Pancreas (tissue), 10 donors: ENCODE measurements around the gene GOLGA8N. TPM values are rescaled to one million over a fixed set of nuclear protein-coding genes. Genes with fewer than 3 reads are reported as not detected.
A peak's percentile ranks its signal among the peaks of the same experiment; 100 is the strongest.

ENCODE experiments used
- ATAC-seq, 4 donors: fragments of 200-7000 bp; cut with Tn5 transposase; one replicate each; pipeline versions ENCODE4 v1.8.0 to v1.9.1; 2020; ENCODE audit warnings: mild to moderate bottlenecking in 4 of 4, moderate library complexity in 4 of 4
- DNase-seq, 6 donors: peaks; one replicate each; pipeline ENCODE4 v3.0.0-alpha.2; 2020
- FAIRE-seq: peaks from 2 replicates; lab custom pipeline; 2012; peaks lifted over from hg19 to GRCh38; lab: Jason Lieb, UNC
- H3K27ac ChIP-seq, 4 donors: fragments of 200-600 bp; sonication (generic); 1 replicate in 3 of 4; 2 replicates in 1 of 4; pipeline versions ENCODE4 v1.5.0 to v1.8.0; 2020
- H3K27me3 ChIP-seq, 4 donors: fragments of 200-600 bp; one replicate each; pipeline ENCODE4 v1.8.0; 2021
- H3K36me3 ChIP-seq, 3 donors: fragments of 200-600 bp; sonication (generic) in 1 of 3; one replicate each; pipeline versions ENCODE4 v1.5.0 to v1.8.0; 2020 to 2021
- H3K4me1 ChIP-seq, 3 donors: fragments of 200-600 bp; one replicate each; pipeline ENCODE4 v1.8.0; 2021
- H3K4me3 ChIP-seq, 4 donors: fragments of 200-600 bp; sonication (generic) in 2 of 4; one replicate each; pipeline versions ENCODE4 v1.5.0 to v1.8.0; 2020 to 2021
- H3K9me3 ChIP-seq, 4 donors: fragments of 200-600 bp; one replicate each; pipeline ENCODE4 v1.8.0; 2021
- WGBS, 2 donors: extraction: QIAGEN DNeasy Blood & Tissue Kit; methylation state at CpG; one replicate each; pipeline ENCODE4 v1.1.7; 2013; 5-methylcytosine and 5-hydroxymethylcytosine counted together
- intact Hi-C, 3 donors: fragments of 100-400 bp; cut with DNase I; formaldehyde crosslinking; loops; one replicate each; pipeline versions ENCODE4 v1.11.1 to v1.14.2; 2022
- polyA plus RNA-seq, 2 donors: library from polyadenylated mRNA; stranded (reverse); fragments of 200-250 nt; gene quantifications; one replicate each; pipeline ENCODE4 v1.2.3, GENCODE V29; 2013
- total RNA-seq, 6 donors: library from RNA; stranded (reverse); fragmentation: NEBNext Ultra II Directional in 4 of 6; extraction: Animal tissue kit (Norgen Biotek cat#: 25700) in 4 of 6; gene quantifications; one replicate each; pipeline versions ENCODE4 v1.2.1 to v1.2.4, GENCODE V29; 2021 to 2023
- TF ChIP-seq, protein P1 (sequence below), 4 donors: fragments of 200-600 bp; sonication (generic) in 3 of 4; IDR thresholded peaks; one replicate each; pipeline versions ENCODE4 v1.5.0 to v1.8.0; 2021; ENCODE audit warnings: antibody characterized with exemption in 4 of 4
- donor health status: healthy with polysubstance abuse.
- donor health status: DM: no; HTN: no; CAD: no; lungs with moderate emphysema.
- donor health status: DM: no; HTN: no; CAD: no.
- donor health status: control.
- donor health status: control.
- donor health status: Bipolar disorder and iron deficiency.
- donor health status: DM: yes; HTN: yes; CAD: no.
- donor health status: DM: no; HTN: no; CAD: no.
- donor health status: DM: no; HTN: no; CAD: no.
- donor health status: DM: yes; HTN: yes; CAD: no.

Gene GOLGA8N
- total and polyA plus RNA-seq, 8 donors, result 15.9 to 31.1 (median 18.8) TPM

DNA sequence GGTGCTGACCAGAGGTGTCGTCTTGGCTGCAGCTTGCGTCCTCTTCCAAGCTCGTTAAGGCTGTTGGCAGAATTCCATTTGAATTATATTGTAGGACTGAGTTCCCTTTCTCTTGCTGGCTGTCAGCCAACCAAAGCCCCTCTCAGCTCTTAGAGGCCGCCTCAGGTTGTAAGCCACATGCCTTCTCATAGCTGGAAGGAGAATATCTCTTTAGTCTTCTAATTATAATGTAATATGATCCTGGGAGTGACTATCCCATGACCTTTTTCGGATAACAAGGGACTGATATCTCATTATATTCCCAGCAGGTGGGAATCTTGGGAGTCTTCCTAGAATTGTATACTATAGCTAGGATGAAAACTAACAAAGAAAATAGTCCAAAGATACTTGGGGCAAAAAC lies 53.0 kb downstream of the GOLGA8N start:
- FAIRE-seq, result no peak
- no peak for DNase-seq
- no peaks in the 10 kb centered on the region for H3K9me3 ChIP-seq
- H3K27me3 ChIP-seq, result no peaks in the 10 kb centered on the region
- peaks cover 9 to 19% (median 13%) of the 10 kb centered on the region in 3 donors for H3K4me1 ChIP-seq
- no peak overlapping the region for H3K27ac ChIP-seq
- WGBS, 2 donors, result 27 to 36% methylated on average over 5 of the region's 5 CpGs
- H3K36me3 ChIP-seq, result no peaks in the 10 kb centered on the region
- intact Hi-C loops, result no loop called here
- ATAC-seq, result no peak
- TF ChIP-seq, protein P1, sequence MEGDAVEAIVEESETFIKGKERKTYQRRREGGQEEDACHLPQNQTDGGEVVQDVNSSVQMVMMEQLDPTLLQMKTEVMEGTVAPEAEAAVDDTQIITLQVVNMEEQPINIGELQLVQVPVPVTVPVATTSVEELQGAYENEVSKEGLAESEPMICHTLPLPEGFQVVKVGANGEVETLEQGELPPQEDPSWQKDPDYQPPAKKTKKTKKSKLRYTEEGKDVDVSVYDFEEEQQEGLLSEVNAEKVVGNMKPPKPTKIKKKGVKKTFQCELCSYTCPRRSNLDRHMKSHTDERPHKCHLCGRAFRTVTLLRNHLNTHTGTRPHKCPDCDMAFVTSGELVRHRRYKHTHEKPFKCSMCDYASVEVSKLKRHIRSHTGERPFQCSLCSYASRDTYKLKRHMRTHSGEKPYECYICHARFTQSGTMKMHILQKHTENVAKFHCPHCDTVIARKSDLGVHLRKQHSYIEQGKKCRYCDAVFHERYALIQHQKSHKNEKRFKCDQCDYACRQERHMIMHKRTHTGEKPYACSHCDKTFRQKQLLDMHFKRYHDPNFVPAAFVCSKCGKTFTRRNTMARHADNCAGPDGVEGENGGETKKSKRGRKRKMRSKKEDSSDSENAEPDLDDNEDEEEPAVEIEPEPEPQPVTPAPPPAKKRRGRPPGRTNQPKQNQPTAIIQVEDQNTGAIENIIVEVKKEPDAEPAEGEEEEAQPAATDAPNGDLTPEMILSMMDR (IDR thresholded peaks at IDR 0.05), result no peak
- no peak overlapping the region for H3K4me3 ChIP-seq

DNA sequence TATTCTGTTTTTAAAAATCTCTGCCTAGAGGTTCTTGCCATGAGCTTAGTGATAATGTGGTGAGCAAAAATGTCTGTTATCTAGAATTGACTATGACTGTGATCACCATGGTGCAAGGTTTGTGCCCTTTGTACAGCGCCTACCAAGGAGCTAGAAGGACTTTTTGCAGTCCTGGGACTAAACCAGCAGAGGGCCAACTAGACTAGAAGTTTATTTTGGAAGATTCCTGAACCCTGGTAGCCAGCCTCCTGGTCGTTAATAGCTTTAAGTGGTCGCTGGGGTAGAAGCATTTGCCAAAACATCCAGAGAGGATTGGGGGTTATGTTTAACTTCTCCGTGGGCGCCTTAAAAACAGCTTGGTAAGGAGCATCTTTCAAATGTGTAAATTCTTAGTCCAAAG lies 56.1 kb downstream of the GOLGA8N start:
- FAIRE-seq (no peak), ATAC-seq (peak; percentile 35 to 59 (median 55)), DNase-seq (peak in 1 of 6 donors; percentile 53)
- Histone ChIP-seq H3K9me3 (no peaks in the 10 kb centered on the region), H3K27ac (peak overlapping the region; percentile 52 to 70 (median 62)), H3K36me3 (no peaks in the 10 kb centered on the region), H3K4me1 (peaks cover 11 to 19% (median 13%) of the 10 kb centered on the region in 3 donors), H3K27me3 (no peaks in the 10 kb centered on the region), H3K4me3 (no peak overlapping the region)
- TF ChIP-seq, protein P1 (IDR thresholded peaks at IDR 0.05), result peak in 2 of 4 donors; percentile 14 to 21
- intact Hi-C loops, result no loop called here
- 34 to 41% methylated on average over 5 of the region's 5 CpGs for WGBS, 2 donors

GRCh38 chr15:32651229-32651837 lies 58.1 kb downstream of the GOLGA8N start:
- intact Hi-C loops, result no loop called here
- peak overlapping the region; percentile 19 to 70 (median 54) for H3K27ac ChIP-seq
- FAIRE-seq (no peak), ATAC-seq (peak; percentile 53 to 71 (median 64)), DNase-seq (peak in 2 of 6 donors; percentile 47 to 72)
- no peaks in the 10 kb centered on the region for H3K9me3 ChIP-seq
- no peaks in the 10 kb centered on the region for H3K27me3 ChIP-seq
- no peak overlapping the region for H3K4me3 ChIP-seq
- WGBS, 2 donors, result 54 to 56% methylated on average over 6 of the region's 6 CpGs
- peaks cover 12 to 25% (median 13%) of the 10 kb centered on the region in 3 donors for H3K4me1 ChIP-seq
- TF ChIP-seq, protein P1 (IDR thresholded peaks at IDR 0.05), result peak; percentile 52 to 71 (median 60)
- no peaks in the 10 kb centered on the region for H3K36me3 ChIP-seq

GRCh38 chr15:32652178-32652577 lies 58.9 kb downstream of the GOLGA8N start:
- H3K4me3 ChIP-seq, result no peak overlapping the region
- H3K4me1 ChIP-seq, result peaks cover 9 to 26% (median 17%) of the 10 kb centered on the region in 3 donors
- WGBS, 2 donors, result 67 to 68% methylated on average over 3 of the region's 3 CpGs
- no peaks in the 10 kb centered on the region for H3K36me3 ChIP-seq
- no peaks in the 10 kb centered on the region for H3K9me3 ChIP-seq
- TF ChIP-seq, protein P1 (IDR thresholded peaks at IDR 0.05), result no peak
- DNase-seq (no peak), FAIRE-seq (no peak), ATAC-seq (no peak)
- intact Hi-C loops, result no loop called here
- no peaks in the 10 kb centered on the region for H3K27me3 ChIP-seq
- peak overlapping the region in 3 of 4 donors; percentile 1 to 70 (median 68) for H3K27ac ChIP-seq

GRCh38 chr15:32656091-32656490 lies 62.8 kb downstream of the GOLGA8N start:
- Histone ChIP-seq H3K27ac (peak overlapping the region in 3 of 4 donors; percentile 20 to 68 (median 24)), H3K4me1 (peaks cover 10 to 44% (median 24%) of the 10 kb centered on the region in 3 donors), H3K9me3 (no peaks in the 10 kb centered on the region), H3K4me3 (no peak overlapping the region), H3K27me3 (no peaks in the 10 kb centered on the region), H3K36me3 (no peaks in the 10 kb centered on the region)
- ATAC-seq (no peak), FAIRE-seq (no peak), DNase-seq (no peak)
- TF ChIP-seq, protein P1 (IDR thresholded peaks at IDR 0.05), result no peak
- intact Hi-C loops, result no loop called here
- 48% methylated on average over 4 of the region's 4 CpGs for WGBS, 2 donors
